ENCODE measurements around the gene PHOX2B.
"Not testable (repeated sequence)": the region's sequence is repeated elsewhere in the genome, so short reads cannot be mapped to it uniquely, and the experiment has no call there.

The PHOX2B gene

DNA sequence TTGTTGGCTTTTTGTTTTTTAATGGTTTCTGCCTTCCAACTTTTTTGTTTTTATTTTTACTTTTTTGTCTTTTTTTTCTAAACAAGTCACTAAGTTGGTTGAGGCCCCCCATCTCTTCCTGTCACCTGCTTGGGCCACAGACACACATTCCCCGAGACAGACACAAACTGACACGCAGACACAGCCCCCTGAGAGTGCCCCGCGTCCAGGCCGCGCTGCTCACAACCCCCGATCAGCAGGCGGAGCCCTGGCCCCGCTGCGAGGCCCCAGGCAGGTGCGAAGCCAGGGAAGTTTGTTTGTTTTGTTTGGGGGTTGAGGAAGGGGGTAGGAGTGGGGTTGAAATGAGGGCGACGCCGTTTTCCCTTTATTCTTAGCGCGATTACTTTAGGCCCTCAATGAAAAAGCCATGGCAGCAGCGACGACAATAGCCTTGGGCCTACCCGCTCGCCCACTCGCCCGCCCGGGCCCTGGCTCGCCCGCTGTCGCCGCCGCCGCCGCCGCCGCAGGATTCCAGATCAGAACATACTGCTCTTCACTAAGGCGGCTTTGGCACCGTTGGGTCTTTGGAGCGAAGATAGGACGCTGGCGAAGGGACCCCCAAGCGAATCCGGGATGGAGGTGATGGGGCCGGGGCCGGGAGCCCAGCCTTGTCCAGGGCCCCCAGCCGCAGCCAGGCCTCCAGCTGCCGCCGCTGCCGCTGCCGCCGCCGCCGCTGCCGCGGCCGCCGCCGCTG is 3.1 kb downstream of the PHOX2B start:
- no peak for TF ChIP-seq CTCF (IDR thresholded peaks at IDR 0.05; ENCODE audit: insufficient read depth, low read length)
- TF ChIP-seq GABPA (IDR thresholded peaks at IDR 0.05; ENCODE audit: low read depth): no peak
- TF ChIP-seq REST (IDR thresholded peaks at IDR 0.05; ENCODE audit: insufficient replicate concordance, low read depth): no peak
- no peak for TF ChIP-seq SPI1 (IDR thresholded peaks at IDR 0.05; ENCODE audit: borderline replicate concordance, low read depth)
- TF ChIP-seq POLR2AphosphoS5 (IDR thresholded peaks at IDR 0.05; ENCODE audit: low read depth): no peak
- no peak overlapping the region for H3K4me3 ChIP-seq (replicated peaks; ENCODE audit: insufficient read depth, low read length)
- no peak overlapping the region for H3K27ac ChIP-seq (replicated peaks)
- no peak for DNase-seq (ENCODE audit: low read depth in 1 of 2, low spot score in 1 of 2)
- peaks cover 44% of the 10 kb centered on the region for H3K27me3 ChIP-seq (ENCODE audit: insufficient read depth, poor library complexity, severe bottlenecking)

DNA sequence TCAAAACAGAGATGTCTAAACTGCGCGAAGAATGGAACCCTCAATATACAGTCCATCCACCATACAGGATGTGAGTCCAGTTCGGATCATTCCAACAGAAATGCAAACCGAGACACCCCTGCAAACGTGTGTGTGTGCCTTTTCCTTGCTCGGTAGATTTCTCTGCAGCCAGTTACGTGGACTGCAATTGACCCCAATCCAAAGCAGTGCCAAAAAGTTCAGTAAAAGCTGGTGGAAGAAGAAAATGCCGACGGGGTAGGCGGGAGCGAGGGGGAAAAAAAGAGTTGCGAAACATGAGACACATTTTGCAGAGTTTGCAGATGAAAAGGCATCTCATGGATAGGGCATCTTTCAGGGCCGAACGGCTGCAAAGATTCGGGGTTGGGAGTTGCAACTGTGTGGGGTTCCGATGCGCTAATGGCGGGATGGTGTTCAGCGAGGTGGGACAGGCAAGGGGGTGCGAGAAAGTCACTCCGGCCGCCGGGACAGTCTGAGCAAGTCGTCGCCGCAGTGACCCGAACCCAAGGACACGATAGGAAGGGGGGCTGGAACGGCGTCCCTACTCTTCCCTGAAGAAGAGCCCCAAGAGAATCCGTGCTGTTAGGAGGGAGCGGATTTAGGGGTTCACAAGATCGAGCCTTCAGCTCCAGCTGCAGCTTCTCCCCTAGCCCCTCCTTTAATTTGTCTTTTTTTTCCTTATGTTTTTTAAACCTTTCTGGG is 3.8 kb downstream of the PHOX2B start:
- no peak overlapping the region for H3K27ac ChIP-seq (replicated peaks)
- no peak for DNase-seq (ENCODE audit: low read depth in 1 of 2, low spot score in 1 of 2)
- no peak for TF ChIP-seq POLR2AphosphoS5 (IDR thresholded peaks at IDR 0.05; ENCODE audit: low read depth)
- H3K4me3 ChIP-seq (replicated peaks; ENCODE audit: insufficient read depth, low read length): no peak overlapping the region
- H3K27me3 ChIP-seq (ENCODE audit: insufficient read depth, poor library complexity, severe bottlenecking): peaks cover 39% of the 10 kb centered on the region

- Histone ChIP-seq H3K4me3 (replicated peaks; ENCODE audit: insufficient read depth, low read length) (no peak overlapping the region), H3K27ac (replicated peaks) (no peak overlapping the region), H3K27me3 (ENCODE audit: insufficient read depth, poor library complexity, severe bottlenecking) (peaks cover 9% of the 10 kb centered on the region)
- no peak for TF ChIP-seq POLR2AphosphoS5 (IDR thresholded peaks at IDR 0.05; ENCODE audit: low read depth)
- no peak for TF ChIP-seq SPI1 (IDR thresholded peaks at IDR 0.05; ENCODE audit: borderline replicate concordance, low read depth)
- TF ChIP-seq CTCF (IDR thresholded peaks at IDR 0.05; ENCODE audit: insufficient read depth, low read length): no peak
- TF ChIP-seq GABPA (IDR thresholded peaks at IDR 0.05; ENCODE audit: low read depth): no peak
- TF ChIP-seq REST (IDR thresholded peaks at IDR 0.05; ENCODE audit: insufficient replicate concordance, low read depth): no peak
- no peak for DNase-seq (ENCODE audit: low read depth in 1 of 2, low spot score in 1 of 2)
These were observed 7.2 kb downstream of the PHOX2B start for GRCh38 chr4:41741354-41741753.

DNA sequence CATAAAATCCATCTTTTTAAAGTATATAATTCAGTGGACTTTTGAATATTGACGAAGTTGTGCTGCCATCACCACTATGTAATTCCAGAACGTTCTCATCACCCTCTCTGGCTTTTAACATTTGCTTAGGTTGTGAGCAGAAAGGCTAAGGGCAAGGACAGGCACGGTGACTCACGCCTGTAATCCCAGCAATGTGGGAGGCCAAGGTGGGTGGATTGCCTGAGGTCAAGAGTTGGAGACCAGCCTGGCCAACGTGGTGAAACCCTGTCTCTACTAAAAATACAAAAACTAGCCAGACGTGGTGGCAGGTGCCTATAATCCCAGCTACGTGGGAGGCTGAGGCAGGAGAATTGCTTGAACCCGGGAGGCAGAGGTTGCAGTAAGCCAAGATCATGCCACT is 11.0 kb downstream of the PHOX2B start:
- H3K4me3 ChIP-seq (replicated peaks; ENCODE audit: insufficient read depth, low read length); H3K27ac ChIP-seq (replicated peaks); H3K27me3 ChIP-seq (ENCODE audit: insufficient read depth, poor library complexity, severe bottlenecking): not testable (repeated sequence)

More for the DNA sequence above, 11.0 kb downstream of the PHOX2B start:
- DNase-seq (ENCODE audit: low read depth in 1 of 2, low spot score in 1 of 2): not testable (repeated sequence)

Data from HL-60 (cell line).